GM20000 (cell line): ENCODE results near the gene PTPRT.
"Not testable (repeated sequence)": the region's sequence is repeated elsewhere in the genome, so short reads cannot be mapped to it uniquely, and the experiment has no call there.

ENCODE experiments used
- DNase-seq: peaks from one replicate; pipeline ENCODE4 v3.0.0; 2012; ENCODE audit warnings: low spot score
- TF ChIP-seq, protein P1 (sequence below): IDR thresholded peaks from 2 replicates; pipeline ENCODE4 v1.5.1; 2012; ENCODE audit warnings: mild to moderate bottlenecking, control low read depth; ENCODE audit errors: extremely low read depth, missing control alignments

The PTPRT gene

GRCh38 chr20:43170771-43171170 lies 18.9 kb downstream of the PTPRT start:
- DNase-seq, result no peak
- TF ChIP-seq, protein P1, sequence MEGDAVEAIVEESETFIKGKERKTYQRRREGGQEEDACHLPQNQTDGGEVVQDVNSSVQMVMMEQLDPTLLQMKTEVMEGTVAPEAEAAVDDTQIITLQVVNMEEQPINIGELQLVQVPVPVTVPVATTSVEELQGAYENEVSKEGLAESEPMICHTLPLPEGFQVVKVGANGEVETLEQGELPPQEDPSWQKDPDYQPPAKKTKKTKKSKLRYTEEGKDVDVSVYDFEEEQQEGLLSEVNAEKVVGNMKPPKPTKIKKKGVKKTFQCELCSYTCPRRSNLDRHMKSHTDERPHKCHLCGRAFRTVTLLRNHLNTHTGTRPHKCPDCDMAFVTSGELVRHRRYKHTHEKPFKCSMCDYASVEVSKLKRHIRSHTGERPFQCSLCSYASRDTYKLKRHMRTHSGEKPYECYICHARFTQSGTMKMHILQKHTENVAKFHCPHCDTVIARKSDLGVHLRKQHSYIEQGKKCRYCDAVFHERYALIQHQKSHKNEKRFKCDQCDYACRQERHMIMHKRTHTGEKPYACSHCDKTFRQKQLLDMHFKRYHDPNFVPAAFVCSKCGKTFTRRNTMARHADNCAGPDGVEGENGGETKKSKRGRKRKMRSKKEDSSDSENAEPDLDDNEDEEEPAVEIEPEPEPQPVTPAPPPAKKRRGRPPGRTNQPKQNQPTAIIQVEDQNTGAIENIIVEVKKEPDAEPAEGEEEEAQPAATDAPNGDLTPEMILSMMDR, result no peak

- DNase-seq, result no peak
- TF ChIP-seq, protein P1, result no peak
Observed at GRCh38 chr20:43167615-43168014, 22.1 kb downstream of the PTPRT start.

DNA sequence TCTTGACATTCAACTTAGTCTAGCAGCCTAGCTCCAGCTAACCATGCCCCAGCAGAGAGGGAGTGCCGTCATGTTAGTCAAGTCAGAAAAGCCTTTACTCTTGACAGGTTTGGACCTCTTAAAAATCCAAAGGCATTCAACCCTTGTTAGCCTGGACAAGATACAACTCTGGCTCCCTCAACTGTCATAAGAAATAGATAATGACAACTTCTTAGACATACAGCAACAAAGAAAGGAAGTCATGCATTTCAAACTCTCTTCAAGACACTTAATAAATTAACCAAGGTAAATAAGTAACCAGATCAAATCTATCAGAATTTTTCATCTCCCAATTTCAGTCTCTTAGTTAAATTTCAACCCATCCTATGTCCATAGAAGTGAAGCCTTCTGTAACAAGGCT lies 22.7 kb downstream of the PTPRT start:
- DNase-seq, result no peak
- TF ChIP-seq, protein P1, result no peak

- no peak for DNase-seq
- TF ChIP-seq, protein P1, result no peak
Observed at GRCh38 chr20:43165611-43166010, 24.1 kb downstream of the PTPRT start.

GRCh38 chr20:43164736-43165135 lies 25.0 kb downstream of the PTPRT start:
- not testable (repeated sequence) for DNase-seq

- DNase-seq, result no peak
- TF ChIP-seq, protein P1, result no peak
Observed at GRCh38 chr20:43161716-43162115, 28.0 kb downstream of the PTPRT start.

DNA sequence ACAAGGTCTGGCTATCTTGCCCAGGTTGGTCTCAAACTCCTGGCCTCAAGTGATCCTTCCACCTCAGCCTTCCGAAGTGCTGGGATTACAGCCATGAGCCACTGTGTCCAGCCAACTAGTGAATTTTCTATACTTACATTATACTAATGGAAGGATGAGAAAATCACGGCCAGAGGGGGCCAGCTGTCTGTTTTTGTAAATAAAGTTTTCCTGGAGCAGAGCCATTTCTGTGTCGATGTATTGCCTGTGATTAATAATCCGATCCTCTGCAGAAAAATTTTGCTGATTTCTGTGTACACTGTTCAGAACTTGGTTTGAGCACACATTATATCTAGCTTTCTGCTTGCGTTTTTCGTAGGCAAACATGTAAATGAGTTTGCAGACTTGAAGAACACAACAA lies 28.8 kb downstream of the PTPRT start:
- TF ChIP-seq, protein P1, result no peak
- DNase-seq, result no peak

- DNase-seq, result no peak
- TF ChIP-seq, protein P1, result no peak
Observed at GRCh38 chr20:43159994-43160393, 29.7 kb downstream of the PTPRT start.
